Coronary artery (tissue), 2 donors: ENCODE measurements around the gene PEX7.

Experiments
- DNase-seq: peaks from one replicate; pipeline ENCODE4 v3.0.0-alpha.2; 2017; ENCODE audit warnings: low spot score
- H3K27ac ChIP-seq, 2 donors: fragments of 200-600 bp; sonication (generic); one replicate each; pipeline ENCODE4 v1.5.1; 2016 to 2019
- H3K4me3 ChIP-seq: fragments of 200-600 bp; sonication (generic); 2 replicates; pipeline ENCODE4 v1.5.1; 2016; ENCODE audit warnings: mild to moderate bottlenecking, moderate library complexity
- CTCF ChIP-seq: fragments of 200-600 bp; sonication (generic); IDR thresholded peaks from one replicate; pipeline ENCODE4 v1.5.1; 2019; ENCODE audit warnings: antibody characterized with exemption

PEX7 gene

GRCh38 chr6:136791296-136792094 is 30.9 kb upstream of the PEX7 start:
- DNase-seq, result peak; percentile 88
- no peak for TF ChIP-seq CTCF
- H3K4me3 ChIP-seq, result peak overlapping the region; percentile 92
- peak overlapping the region; percentile 95 to 97 for H3K27ac ChIP-seq

GRCh38 chr6:136792095-136792409 is 30.3 kb upstream of the PEX7 start:
- Histone ChIP-seq H3K4me3 (peak overlapping the region; percentile 92), H3K27ac (peak overlapping the region; percentile 95 to 97)
- DNase-seq, result peak; percentile 78
- no peak for TF ChIP-seq CTCF

GRCh38 chr6:136792410-136793262 is 29.8 kb upstream of the PEX7 start, which contains the start of gene MAP3K5:
Gene MAP3K5 (minus strand): TSS chr6:136792477. CDS start chr6:136792157, 320 bp downstream.
- Histone ChIP-seq H3K4me3 (peak within 1 kb of the TSS; percentile 92), H3K27ac (peak within 1 kb of the TSS; percentile 95 to 97)
- peak; percentile 55 for TF ChIP-seq CTCF
- peak; percentile 96 for DNase-seq

GRCh38 chr6:136793363-136793762 is 29.0 kb upstream of the PEX7 start:
- DNase-seq, result no peak
- H3K27ac ChIP-seq, result peak overlapping the region; percentile 95 to 97
- peak overlapping the region; percentile 92 for H3K4me3 ChIP-seq
- no peak for TF ChIP-seq CTCF

GRCh38 chr6:136795386-136795785 is 27.0 kb upstream of the PEX7 start:
- TF ChIP-seq CTCF, result no peak
- DNase-seq, result no peak
- Histone ChIP-seq H3K4me3 (no peak overlapping the region), H3K27ac (no peak overlapping the region)

- Histone ChIP-seq H3K4me3 (no peak overlapping the region), H3K27ac (no peak overlapping the region)
- DNase-seq, result no peak
- no peak for TF ChIP-seq CTCF
Observed at GRCh38 chr6:136795996-136796395, 26.4 kb upstream of the PEX7 start.
